Measurements from ENCODE around the gene PON2.

PON2 gene

DNA sequence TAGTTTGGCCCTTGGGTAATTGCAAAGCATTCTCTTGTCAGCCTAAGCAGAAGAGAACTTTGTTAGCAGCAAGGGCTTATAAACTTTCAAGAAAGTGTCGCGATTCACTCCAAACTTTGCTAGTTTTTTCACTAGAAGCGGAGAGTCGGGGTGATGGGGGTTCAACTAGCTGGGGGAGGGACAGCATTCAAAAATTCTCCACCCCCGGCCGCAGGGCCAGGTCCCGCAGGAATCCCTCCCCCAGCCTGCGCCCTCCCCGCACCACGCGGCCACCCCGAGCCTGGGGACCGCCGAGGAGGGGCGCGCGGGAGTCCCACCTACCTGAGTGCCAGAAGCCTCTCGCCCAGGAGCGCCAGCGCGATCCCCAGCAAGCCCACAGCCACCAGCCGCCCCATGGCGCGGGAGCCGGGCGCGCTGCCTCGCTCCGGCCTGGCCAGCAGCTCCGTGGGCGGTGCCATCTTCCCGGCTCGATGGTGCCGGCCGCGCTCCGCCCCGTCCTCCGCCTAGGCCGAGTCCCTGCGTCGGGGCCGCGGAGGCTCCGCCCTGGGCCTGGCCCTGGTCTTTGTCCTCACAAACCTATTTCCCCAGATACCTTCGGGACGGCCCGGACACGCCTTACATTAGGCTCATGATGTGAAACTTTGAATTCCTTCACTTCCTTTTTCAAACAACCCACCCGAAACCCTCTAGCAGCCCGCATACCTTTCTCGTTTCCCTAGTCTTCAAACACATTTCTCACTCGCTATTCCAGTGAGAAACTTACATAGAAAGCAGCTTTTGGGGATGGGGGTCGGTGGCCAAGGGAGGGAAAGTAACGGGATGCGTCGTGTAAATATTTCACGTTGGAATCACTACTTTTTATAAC is at the start of gene PON2:
TSS of gene PON2 (minus strand) at position 472 of the 865 bp plus-strand sequence. CDS start at position 395, 77 bp downstream.
- peak within 1 kb of the TSS; percentile 65 for H3K4me3 ChIP-seq (ENCODE audit: low read depth, low read length)
- peak; percentile 83 for DNase-seq (ENCODE audit: low read depth)
- TF ChIP-seq, protein P1, sequence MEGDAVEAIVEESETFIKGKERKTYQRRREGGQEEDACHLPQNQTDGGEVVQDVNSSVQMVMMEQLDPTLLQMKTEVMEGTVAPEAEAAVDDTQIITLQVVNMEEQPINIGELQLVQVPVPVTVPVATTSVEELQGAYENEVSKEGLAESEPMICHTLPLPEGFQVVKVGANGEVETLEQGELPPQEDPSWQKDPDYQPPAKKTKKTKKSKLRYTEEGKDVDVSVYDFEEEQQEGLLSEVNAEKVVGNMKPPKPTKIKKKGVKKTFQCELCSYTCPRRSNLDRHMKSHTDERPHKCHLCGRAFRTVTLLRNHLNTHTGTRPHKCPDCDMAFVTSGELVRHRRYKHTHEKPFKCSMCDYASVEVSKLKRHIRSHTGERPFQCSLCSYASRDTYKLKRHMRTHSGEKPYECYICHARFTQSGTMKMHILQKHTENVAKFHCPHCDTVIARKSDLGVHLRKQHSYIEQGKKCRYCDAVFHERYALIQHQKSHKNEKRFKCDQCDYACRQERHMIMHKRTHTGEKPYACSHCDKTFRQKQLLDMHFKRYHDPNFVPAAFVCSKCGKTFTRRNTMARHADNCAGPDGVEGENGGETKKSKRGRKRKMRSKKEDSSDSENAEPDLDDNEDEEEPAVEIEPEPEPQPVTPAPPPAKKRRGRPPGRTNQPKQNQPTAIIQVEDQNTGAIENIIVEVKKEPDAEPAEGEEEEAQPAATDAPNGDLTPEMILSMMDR (IDR thresholded peaks at IDR 0.05; ENCODE audit: insufficient read depth, low read depth, low read length, missing control alignments): no peak

DNA sequence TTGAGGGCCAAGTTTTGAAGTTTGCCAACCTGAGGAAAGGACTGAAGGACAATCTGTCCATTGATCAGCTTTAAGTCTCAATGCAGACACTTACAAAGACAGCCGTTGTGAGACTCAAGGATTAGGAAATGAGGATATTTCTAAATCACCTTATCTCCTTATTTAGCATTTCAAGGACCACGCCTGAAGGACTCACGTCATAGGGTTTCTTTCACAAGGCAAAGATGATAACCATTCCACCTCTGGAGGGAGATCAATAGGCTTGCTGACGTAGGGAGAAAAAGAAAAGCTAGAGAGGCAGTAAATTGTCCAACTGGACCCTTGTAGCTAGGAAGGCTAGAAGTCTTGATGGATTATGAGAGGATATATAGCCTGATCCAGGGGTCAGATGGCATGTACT is 47.6 kb upstream of the PON2 start:
- TF ChIP-seq, protein P1 (IDR thresholded peaks at IDR 0.05; ENCODE audit: insufficient read depth, low read depth, low read length, missing control alignments): no peak
- H3K4me3 ChIP-seq (ENCODE audit: low read depth, low read length): no peak overlapping the region
- no peak for DNase-seq (ENCODE audit: low read depth)

DNA sequence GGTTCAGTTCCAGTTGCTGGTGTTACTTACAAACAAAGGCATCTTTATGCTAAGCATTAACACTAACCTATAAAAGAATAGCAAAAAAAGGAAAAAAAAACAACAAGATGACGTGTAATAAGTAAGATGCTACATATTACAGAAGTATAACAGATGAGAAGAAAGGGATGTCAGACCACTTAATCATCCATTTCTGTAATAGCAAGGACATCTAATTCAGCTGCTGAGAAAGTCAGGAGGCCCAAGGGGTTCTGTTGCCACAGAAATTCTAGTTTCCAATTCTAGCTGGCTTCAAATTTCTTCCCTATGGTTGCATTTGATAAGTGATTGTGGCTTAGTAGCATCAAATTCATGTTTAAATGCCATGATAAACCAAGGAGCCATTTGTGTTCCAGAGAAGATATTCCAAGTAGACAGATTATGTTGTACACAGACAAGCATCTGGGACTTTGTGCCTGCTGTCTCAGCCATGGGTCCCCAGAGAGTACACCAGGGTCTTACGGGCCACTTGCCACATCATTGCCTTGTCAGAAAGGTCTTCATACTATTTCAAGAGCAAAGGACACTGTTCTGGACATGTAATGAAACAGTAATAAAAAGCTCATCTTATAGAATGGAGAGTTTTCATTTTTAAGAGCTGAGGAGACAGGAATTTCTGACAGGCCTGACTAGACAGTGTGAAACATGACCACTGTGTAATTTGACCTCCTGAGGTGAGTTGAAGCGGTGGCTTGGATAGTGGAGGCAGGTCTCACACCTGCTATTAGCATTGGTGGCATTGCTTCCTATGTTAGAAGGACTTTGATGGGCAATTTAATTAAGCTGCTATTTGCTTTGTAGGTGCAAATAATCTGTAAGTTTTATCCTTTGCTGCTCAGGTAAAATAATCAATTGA is 46.7 kb upstream of the PON2 start:
- no peak overlapping the region for H3K4me3 ChIP-seq (ENCODE audit: low read depth, low read length)
- no peak for DNase-seq (ENCODE audit: low read depth)
- TF ChIP-seq, protein P1 (IDR thresholded peaks at IDR 0.05; ENCODE audit: insufficient read depth, low read depth, low read length, missing control alignments): no peak

DNA sequence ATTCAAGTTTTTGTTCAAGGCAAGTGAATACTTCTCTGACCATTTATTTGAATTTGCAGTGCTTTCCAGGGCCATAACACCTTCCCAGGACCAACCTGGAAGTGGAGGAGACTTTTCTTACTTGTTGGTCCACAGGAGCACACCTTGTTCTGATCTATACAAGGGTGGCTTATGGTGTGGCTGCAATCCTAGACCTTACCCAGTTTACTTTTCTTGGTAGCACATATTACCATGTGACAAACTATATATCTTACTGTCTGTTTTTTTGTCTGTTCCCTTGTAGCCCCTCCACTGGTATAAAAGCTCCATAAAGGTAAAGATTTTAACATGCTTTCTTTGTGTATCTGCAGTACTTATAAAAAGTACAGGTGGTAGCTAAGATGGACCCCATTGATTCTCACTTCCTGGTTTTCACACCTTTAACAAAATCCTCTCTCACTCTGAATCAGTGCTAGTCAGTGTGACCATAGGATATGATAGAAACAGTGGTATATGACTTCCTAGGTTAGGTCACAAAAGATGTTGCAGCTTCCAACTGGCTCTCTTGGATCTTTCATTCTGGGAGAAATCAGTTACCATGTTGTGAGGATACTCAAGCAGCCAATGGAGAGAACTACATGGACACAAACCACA is 45.3 kb upstream of the PON2 start:
- peak; percentile 16 for DNase-seq (ENCODE audit: low read depth)
- TF ChIP-seq, protein P1 (IDR thresholded peaks at IDR 0.05; ENCODE audit: insufficient read depth, low read depth, low read length, missing control alignments): no peak
- no peak overlapping the region for H3K4me3 ChIP-seq (ENCODE audit: low read depth, low read length)

DNA sequence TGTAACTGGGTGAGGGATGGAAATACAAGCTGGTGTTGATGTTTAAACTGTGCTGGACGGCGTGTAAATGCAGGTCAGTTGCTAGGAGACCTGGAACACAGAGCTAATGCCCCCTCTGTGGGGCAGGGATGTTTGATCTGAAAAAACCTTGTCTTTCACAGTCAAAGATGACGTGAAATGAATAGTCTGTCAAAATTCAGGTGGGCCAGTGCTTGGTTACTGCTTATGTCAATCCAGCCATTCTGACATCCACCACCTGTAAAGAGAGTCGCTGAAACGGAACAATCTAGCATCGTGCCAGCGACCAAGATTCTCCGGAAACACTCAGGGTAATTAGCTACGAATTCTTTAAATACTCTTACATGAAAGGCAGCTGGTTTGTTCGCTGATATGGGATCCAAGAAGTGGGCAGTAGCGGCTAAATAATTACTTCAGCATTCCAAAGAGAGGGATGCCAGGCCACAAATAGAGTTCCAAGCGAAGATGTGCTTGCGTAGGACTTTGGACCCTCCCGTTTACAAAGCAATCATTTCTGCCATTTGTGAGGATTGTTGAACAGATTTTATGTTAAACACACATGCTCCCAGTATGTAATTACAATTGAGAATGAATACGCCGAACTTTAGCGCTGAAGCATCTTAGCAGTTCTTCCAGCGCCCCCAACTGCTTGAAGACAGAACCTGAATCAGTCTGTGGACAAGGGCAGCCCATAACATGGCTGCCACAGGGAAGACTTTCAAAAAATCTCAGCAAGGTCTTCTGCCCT is 43.6 kb upstream of the PON2 start:
- DNase-seq (ENCODE audit: low read depth): no peak
- no peak overlapping the region for H3K4me3 ChIP-seq (ENCODE audit: low read depth, low read length)
- TF ChIP-seq, protein P1 (IDR thresholded peaks at IDR 0.05; ENCODE audit: insufficient read depth, low read depth, low read length, missing control alignments): no peak

Measured in GM12865 (cell line).